H1 (cell line): Measurements from ENCODE around the gene ZNF407. TPM values are rescaled to one million over a fixed set of nuclear protein-coding genes. Genes with fewer than 3 reads are reported as not detected.

Source experiments
- CTCF ChIA-PET: fragments of 300-600 bp; sonication (Branson Sonifier 250); formaldehyde crosslinking; loops from one replicate; lab custom pipeline; 2021; ENCODE audit not compliant: partially characterized antibody; lab: Charles Lee
- POLR2A ChIA-PET: fragments of 300-600 bp; sonication (Branson Sonifier 250); formaldehyde crosslinking; loops from one replicate; lab custom pipeline; 2021; ENCODE audit warnings: inconsistent platforms; ENCODE audit not compliant: partially characterized antibody; lab: Charles Lee
- DNase-seq, 2 experiments: peaks; one replicate each; pipeline versions ENCODE4 v3.0.0 to v3.0.0-alpha.2; 2010 to 2022; ENCODE audit warnings: low spot score in 2 of 2, low read depth in 1 of 2, mixed read lengths in 1 of 2
- FAIRE-seq: peaks from 2 replicates; lab custom pipeline; 2011; peaks lifted over from hg19 to GRCh38; lab: Jason Lieb, UNC
- H2AFZ ChIP-seq: 2 replicates; pipeline ENCODE4 v1.8.1; 2012; ENCODE audit warnings: low read length, inconsistent platforms
- H2AK5ac ChIP-seq: 2 replicates; pipeline ENCODE4 v1.6.1; 2013; ENCODE audit warnings: low read depth, low read length
- H2BK120ac ChIP-seq: replicated peaks from 2 replicates; pipeline ENCODE3; 2013; ENCODE audit warnings: low read depth, low read length, inconsistent platforms
- H2BK12ac ChIP-seq: 2 replicates; pipeline ENCODE4 v1.6.1; 2013; ENCODE audit warnings: low read depth, low read length
- H2BK15ac ChIP-seq: 2 replicates; pipeline ENCODE4 v1.6.1; 2013; ENCODE audit warnings: low read length
- H2BK20ac ChIP-seq: 2 replicates; pipeline ENCODE4 v1.6.1; 2013; ENCODE audit warnings: low read length
- H2BK5ac ChIP-seq: 2 replicates; pipeline ENCODE4 v1.6.1; 2013; ENCODE audit warnings: low read depth, low read length
- H3K14ac ChIP-seq: 2 replicates; pipeline ENCODE4 v1.6.1; 2013; ENCODE audit warnings: inconsistent platforms; ENCODE audit not compliant: insufficient read length
- H3K18ac ChIP-seq: 2 replicates; pipeline ENCODE4 v1.6.1; 2013; ENCODE audit warnings: low read length; ENCODE audit errors: extremely low read depth
- H3K23ac ChIP-seq: 2 replicates; pipeline ENCODE4 v1.6.1; 2013; ENCODE audit warnings: inconsistent platforms; ENCODE audit not compliant: insufficient read length
- H3K23me2 ChIP-seq: 2 replicates; pipeline ENCODE4 v1.6.1; 2013; ENCODE audit warnings: low read depth, low read length
- H3K27ac ChIP-seq: 2 replicates; pipeline ENCODE4 v1.6.1; 2011; ENCODE audit warnings: low read depth, low read length, inconsistent platforms
- H3K27me3 ChIP-seq, 4 experiments: replicated peaks in 1 of 4; 1 replicate in 1 of 4; 2 replicates in 3 of 4; pipeline versions ENCODE4 v1.6.1 to v1.8.1; 2011 to 2013; ENCODE audit warnings: low read length in 3 of 4, mild to moderate bottlenecking in 3 of 4, inconsistent platforms in 2 of 4, mixed read lengths in 2 of 4, moderate library complexity in 1 of 4; ENCODE audit not compliant: control insufficient read depth in 3 of 4, insufficient read depth in 3 of 4; ENCODE audit errors: extremely low read depth in 1 of 4
- H3K36me3 ChIP-seq, 4 experiments: 2 replicates each; pipeline versions ENCODE4 v1.6.1 to v1.8.1; 2011 to 2013; ENCODE audit warnings: mild to moderate bottlenecking in 4 of 4, low read length in 3 of 4, moderate library complexity in 2 of 4, control low read depth in 1 of 4, inconsistent platforms in 1 of 4; ENCODE audit not compliant: insufficient read depth in 4 of 4, control insufficient read depth in 2 of 4
- H3K4ac ChIP-seq: replicated peaks from 2 replicates; pipeline ENCODE3; 2013; ENCODE audit warnings: low read length, low read depth, mixed read lengths, inconsistent platforms; ENCODE audit not compliant: insufficient read length
- H3K4me1 ChIP-seq, 4 experiments: replicated peaks in 1 of 4; 1 replicate in 1 of 4; 2 replicates in 3 of 4; pipeline versions ENCODE4 v1.6.1 to v1.8.1; 2011 to 2013; ENCODE audit warnings: low read length in 3 of 4, inconsistent platforms in 2 of 4, mixed read lengths in 1 of 4; ENCODE audit not compliant: insufficient read depth in 4 of 4, control insufficient read depth in 3 of 4
- H3K4me2 ChIP-seq, 2 experiments: 2 replicates each; pipeline versions ENCODE4 v1.6.1 to v1.8.1; 2011 to 2013; ENCODE audit warnings: low read depth in 2 of 2, low read length in 2 of 2, control low read depth in 1 of 2, inconsistent platforms in 1 of 2, mild to moderate bottlenecking in 1 of 2; ENCODE audit not compliant: insufficient read depth in 1 of 2
- H3K4me3 ChIP-seq, 4 experiments: fragments of 200-600, 300-600 bp in 1 of 4; sonication (generic), shearing (Covaris generic), sonication (Bioruptor Twin) in 1 of 4; 2 replicates each; pipeline versions ENCODE4 v1.5.1 to v1.8.1; 2011 to 2016; ENCODE audit warnings: low read length in 4 of 4, low read depth in 3 of 4, control low read depth in 2 of 4, inconsistent platforms in 2 of 4, mild to moderate bottlenecking in 2 of 4, mixed read lengths in 1 of 4, moderate library complexity in 1 of 4; ENCODE audit not compliant: insufficient read depth in 2 of 4; ENCODE audit errors: extremely low read depth in 1 of 4
- H3K56ac ChIP-seq: replicated peaks from 2 replicates; pipeline ENCODE3; 2013; ENCODE audit warnings: low read depth, mild to moderate bottlenecking, mixed read lengths, low read length, inconsistent platforms; ENCODE audit not compliant: insufficient read length
- H3K79me1 ChIP-seq: 2 replicates; pipeline ENCODE4 v1.6.1; 2013; ENCODE audit warnings: low read depth, low read length, control low read depth
- H3K79me2 ChIP-seq, 2 experiments: 2 replicates each; pipeline versions ENCODE4 v1.6.1 to v1.8.1; 2012 to 2013; ENCODE audit warnings: low read length in 2 of 2, mild to moderate bottlenecking in 2 of 2, inconsistent platforms in 1 of 2; ENCODE audit not compliant: insufficient read depth in 2 of 2, control insufficient read depth in 1 of 2
- H3K9ac ChIP-seq, 4 experiments: replicated peaks in 1 of 4; 1 replicate in 1 of 4; 2 replicates in 3 of 4; pipeline versions ENCODE4 v1.6.1 to v1.8.1; 2011 to 2013; ENCODE audit warnings: low read depth in 3 of 4, low read length in 3 of 4, control low read depth in 2 of 4, mild to moderate bottlenecking in 2 of 4, moderate library complexity in 2 of 4, inconsistent platforms in 1 of 4; ENCODE audit errors: extremely low read depth in 1 of 4
- H3K9me3 ChIP-seq, 2 experiments: 2 replicates each; pipeline versions ENCODE4 v1.6.1 to v1.8.1; 2012 to 2013; ENCODE audit warnings: mild to moderate bottlenecking in 2 of 2, moderate library complexity in 2 of 2, control low read depth in 1 of 2, inconsistent platforms in 1 of 2, low read depth in 1 of 2, low read length in 1 of 2, mixed read lengths in 1 of 2; ENCODE audit not compliant: insufficient read depth in 2 of 2
- H4K20me1 ChIP-seq, 2 experiments: replicated peaks in 1 of 2; 2 replicates each; pipeline versions ENCODE3 to v1.8.1; 2011 to 2013; ENCODE audit warnings: inconsistent platforms in 2 of 2, low read length in 2 of 2, mild to moderate bottlenecking in 1 of 2; ENCODE audit not compliant: insufficient read depth in 2 of 2, control insufficient read depth in 1 of 2
- H4K5ac ChIP-seq: 2 replicates; pipeline ENCODE4 v1.6.1; 2013; ENCODE audit warnings: low read length, low read depth, mixed read lengths, inconsistent platforms; ENCODE audit not compliant: insufficient read length
- H4K8ac ChIP-seq: 2 replicates; pipeline ENCODE4 v1.8.0; 2013; ENCODE audit warnings: mild to moderate bottlenecking, moderate library complexity, low read length, inconsistent platforms; ENCODE audit not compliant: insufficient read depth; ENCODE audit errors: extremely low read depth
- H4K91ac ChIP-seq: replicated peaks from 2 replicates; pipeline ENCODE3; 2013; ENCODE audit warnings: low read length, mixed read lengths, inconsistent platforms; ENCODE audit not compliant: insufficient read length
- CBX5 ChIP-seq: fragments of 300-800, 300-1000 bp; sonication (generic); IDR thresholded peaks from 2 replicates; pipeline ENCODE4 v1.7.1; 2016; ENCODE audit warnings: antibody characterized with exemption, low read length, low read depth
- CHD1 ChIP-seq: IDR thresholded peaks from 2 replicates; pipeline ENCODE4 v1.6.1; 2012; ENCODE audit warnings: low read depth, low read length, improper control_type of control experiment
- CHD2 ChIP-seq: IDR thresholded peaks from 2 replicates; pipeline ENCODE4 v1.6.1; 2012; ENCODE audit warnings: low read length, improper control_type of control experiment
- EZH2 ChIP-seq: fragments of 200-600 bp; sonication (generic); IDR thresholded peaks from 2 replicates; pipeline ENCODE4 v1.7.1; 2012; ENCODE audit warnings: low read depth, mild to moderate bottlenecking, moderate library complexity, low read length, inconsistent platforms; ENCODE audit not compliant: severe bottlenecking
- GTF2F1 ChIP-seq: IDR thresholded peaks from 2 replicates; pipeline ENCODE4 v1.6.1; 2012; ENCODE audit warnings: low read depth, low read length, improper control_type of control experiment, borderline replicate concordance
- JUN ChIP-seq: IDR thresholded peaks from 2 replicates; pipeline ENCODE4 v1.6.1; 2011; ENCODE audit warnings: low read depth, mild to moderate bottlenecking, improper control_type of control experiment, low read length
- KDM1A ChIP-seq: fragments of 200-600, 300-600 bp; sonication (generic); IDR thresholded peaks from 2 replicates; pipeline ENCODE4 v1.7.1; 2016; ENCODE audit warnings: mild to moderate bottlenecking, low read length, borderline replicate concordance
- MAFK ChIP-seq: IDR thresholded peaks from 2 replicates; pipeline ENCODE4 v1.6.1; 2012; ENCODE audit warnings: low read depth, mild to moderate bottlenecking, improper control_type of control experiment, low read length
- NRF1 ChIP-seq: IDR thresholded peaks from 2 replicates; pipeline ENCODE4 v1.6.1; 2011; ENCODE audit warnings: mild to moderate bottlenecking, low read depth, low read length, improper control_type of control experiment
- POU5F1 ChIP-seq: IDR thresholded peaks from 2 replicates; pipeline ENCODE4 v1.6.1; 2011; ENCODE audit warnings: low read depth, mild to moderate bottlenecking, low read length, moderate library complexity
- RBBP5 ChIP-seq: IDR thresholded peaks from 2 replicates; pipeline ENCODE4 v1.7.1; 2012; ENCODE audit warnings: low read depth, mild to moderate bottlenecking, inconsistent platforms, low read length, moderate library complexity, borderline replicate concordance
- SAP30 ChIP-seq: fragments of 300-600 bp; sonication (generic); IDR thresholded peaks from 2 replicates; pipeline ENCODE4 v1.7.1; 2012; ENCODE audit warnings: low read length, moderate library complexity, mild to moderate bottlenecking, inconsistent platforms; ENCODE audit not compliant: insufficient read depth, insufficient replicate concordance
- SIRT6 ChIP-seq: IDR thresholded peaks from one replicate; pipeline ENCODE4 v1.7.1; 2012; ENCODE audit warnings: low read length, inconsistent platforms
- SP1 ChIP-seq: IDR thresholded peaks from 2 replicates; pipeline ENCODE4 v1.6.1; 2011; ENCODE audit warnings: low read depth, low read length
- YY1 ChIP-seq: IDR thresholded peaks from 2 replicates; pipeline ENCODE4 v1.6.1; 2011; ENCODE audit warnings: low read depth, mild to moderate bottlenecking, low read length
- WGBS, 2 experiments: shearing (Covaris generic) in 1 of 2; methylation state at CpG; one replicate each; pipeline versions ENCODE4 v1.1.6 to v1.1.7; 2013 to 2015; ENCODE audit warnings: low lambda C conversion rate in 2 of 2, mixed read lengths in 2 of 2, inconsistent platforms in 1 of 2, low coverage in 1 of 2, missing lambda C conversion rate in 1 of 2; ENCODE audit not compliant: insufficient replicate concordance in 2 of 2, insufficient coverage in 1 of 2, insufficient read length in 1 of 2; ENCODE audit errors: extremely low coverage in 1 of 2, missing lambda C conversion rate in 1 of 2; 5-methylcytosine and 5-hydroxymethylcytosine counted together
- polyA plus RNA-seq, 7 experiments: library from polyadenylated mRNA; depleted of rRNA in 3 of 7; stranded (reverse) in 5 of 7; unstranded in 2 of 7; fragments of >200 nt in 5 of 7; fragments of 200-250 nt in 2 of 7; gene quantifications; 1 replicate in 5 of 7; 2 replicates in 1 of 7; 4 replicates in 1 of 7; pipeline versions ENCODE4 v1.2.1 to v1.2.3, GENCODE V29; 2011 to 2013; ENCODE audit warnings: missing spikeins in 2 of 7, mixed read lengths in 2 of 7
- total RNA-seq: library from RNA; stranded (reverse); fragmentation: NEBNext Ultra II Directional; extraction: Animal tissue kit (Norgen Biotek cat#: 25700); gene quantifications from 2 replicates; pipeline ENCODE4 v1.2.1, GENCODE V29; 2021
- TF ChIP-seq, protein P1 (sequence below): IDR thresholded peaks from 2 replicates; pipeline ENCODE4 v1.6.1; 2011; ENCODE audit warnings: low read depth, mild to moderate bottlenecking, low read length; ENCODE audit not compliant: insufficient read depth

ZNF407 gene
- total and polyA plus RNA-seq, 2 of the 8 experiments (the other 6 are each of a cell fraction or from before 2014, with no cell fraction given), result 1.5 to 6.8 TPM

DNA sequence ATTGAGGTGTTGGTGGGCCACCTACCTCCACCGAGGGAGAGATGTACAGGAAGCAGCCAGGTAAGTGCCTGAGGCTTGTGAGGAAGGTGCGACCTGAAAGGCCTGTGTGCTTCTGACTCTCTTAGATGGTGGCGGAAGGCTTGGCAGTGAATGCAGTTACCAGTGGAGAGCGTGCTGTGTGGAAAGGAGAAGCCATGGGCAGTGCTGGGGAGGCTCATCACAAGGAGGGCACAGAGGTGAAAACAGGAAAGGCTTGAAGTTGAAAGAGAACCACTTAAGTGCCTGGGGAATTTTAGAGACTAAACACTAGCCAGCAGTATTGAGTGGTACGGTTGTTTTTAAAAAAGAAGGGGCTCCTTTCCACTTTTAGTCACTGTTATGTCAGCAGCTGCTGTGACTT is 130.9 kb downstream of the ZNF407 start:
- Histone ChIP-seq H3K27me3 (no peaks in the 10 kb centered on the region), H3K4me3 (no peak overlapping the region), H3K18ac (no peak overlapping the region), H3K79me2 (no peaks in the 10 kb centered on the region), H2BK20ac (no peak overlapping the region), H3K23ac (no peak overlapping the region), H2BK5ac (no peak overlapping the region), H2AFZ (no peak overlapping the region), H3K79me1 (no peaks in the 10 kb centered on the region), H2BK15ac (no peak overlapping the region), H3K23me2 (no peaks in the 10 kb centered on the region), H3K4ac (no peak overlapping the region), H2AK5ac (no peak overlapping the region), H2BK12ac (no peak overlapping the region), H4K91ac (no peak overlapping the region), H3K14ac (no peak overlapping the region), H4K8ac (no peak overlapping the region), H3K9me3 (no peaks in the 10 kb centered on the region), H4K20me1 (no peaks in the 10 kb centered on the region), H3K4me2 (no peak overlapping the region), H3K56ac (no peak overlapping the region), H3K36me3 (no peaks in the 10 kb centered on the region), H3K27ac (no peak overlapping the region), H3K9ac (no peak overlapping the region), H3K4me1 (no peaks in the 10 kb centered on the region), H2BK120ac (no peak overlapping the region), H4K5ac (no peak overlapping the region)
- no peak for FAIRE-seq
- no peak for DNase-seq
- ChIA-PET CTCF (no interaction called here), POLR2A (no interaction called here)
- 92% methylated on average over 5 of the region's 5 CpGs; no CpG with 5 or more reads in 1 of the 2 experiments for WGBS, 2 experiments
- no peak for TF ChIP-seq POU5F1
- TF ChIP-seq CHD1, result no peak
- no peak for TF ChIP-seq YY1
- TF ChIP-seq, protein P1, sequence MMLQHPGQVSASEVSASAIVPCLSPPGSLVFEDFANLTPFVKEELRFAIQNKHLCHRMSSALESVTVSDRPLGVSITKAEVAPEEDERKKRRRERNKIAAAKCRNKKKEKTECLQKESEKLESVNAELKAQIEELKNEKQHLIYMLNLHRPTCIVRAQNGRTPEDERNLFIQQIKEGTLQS, result no peak
- no peak for TF ChIP-seq EZH2
- TF ChIP-seq CHD2, result no peak
- TF ChIP-seq MAFK, result no peak
- no peak for TF ChIP-seq SIRT6
- no peak for TF ChIP-seq SP1
- no peak for TF ChIP-seq GTF2F1
- TF ChIP-seq RBBP5, result no peak
- TF ChIP-seq CBX5, result no peak
- TF ChIP-seq SAP30, result no peak
- TF ChIP-seq JUN, result no peak
- TF ChIP-seq KDM1A, result no peak
- no peak for TF ChIP-seq NRF1
